ENCODE results near the gene NOD1. TPM values are rescaled to one million over a fixed set of nuclear protein-coding genes. Genes with fewer than 3 reads are reported as not detected.

The NOD1 gene
- total and polyA plus RNA-seq, 2 of the 13 experiments (the other 11 are each of a cell fraction or from before 2014, with no cell fraction given), result 1.7 to 2.9 TPM

DNA sequence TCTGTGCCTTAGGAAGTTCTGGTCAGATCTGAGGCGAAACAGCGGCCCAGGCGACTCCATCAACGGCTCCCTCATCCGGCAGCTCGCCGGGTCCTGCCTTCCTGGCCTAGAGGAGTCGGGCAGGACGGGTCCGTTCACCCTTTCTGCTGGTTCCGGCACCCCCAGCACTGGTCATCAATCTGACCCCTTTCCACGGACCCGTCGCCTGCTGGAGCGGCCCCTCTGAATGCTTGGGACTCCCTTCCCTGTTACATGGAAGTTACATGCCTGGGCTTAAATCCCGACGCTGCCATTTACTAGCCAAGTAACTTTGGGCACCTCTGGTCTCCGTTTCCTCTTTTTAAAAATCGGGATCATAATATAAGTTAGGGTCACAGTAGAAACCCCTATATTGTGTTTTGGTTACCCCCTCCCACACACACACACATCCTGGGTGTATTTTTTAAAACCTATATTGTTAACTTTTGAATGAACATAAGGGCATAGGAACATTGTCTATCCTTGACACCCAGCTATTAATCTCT lies 26.7 kb upstream of the NOD1 start (continued):
- TF ChIP-seq, protein P1, sequence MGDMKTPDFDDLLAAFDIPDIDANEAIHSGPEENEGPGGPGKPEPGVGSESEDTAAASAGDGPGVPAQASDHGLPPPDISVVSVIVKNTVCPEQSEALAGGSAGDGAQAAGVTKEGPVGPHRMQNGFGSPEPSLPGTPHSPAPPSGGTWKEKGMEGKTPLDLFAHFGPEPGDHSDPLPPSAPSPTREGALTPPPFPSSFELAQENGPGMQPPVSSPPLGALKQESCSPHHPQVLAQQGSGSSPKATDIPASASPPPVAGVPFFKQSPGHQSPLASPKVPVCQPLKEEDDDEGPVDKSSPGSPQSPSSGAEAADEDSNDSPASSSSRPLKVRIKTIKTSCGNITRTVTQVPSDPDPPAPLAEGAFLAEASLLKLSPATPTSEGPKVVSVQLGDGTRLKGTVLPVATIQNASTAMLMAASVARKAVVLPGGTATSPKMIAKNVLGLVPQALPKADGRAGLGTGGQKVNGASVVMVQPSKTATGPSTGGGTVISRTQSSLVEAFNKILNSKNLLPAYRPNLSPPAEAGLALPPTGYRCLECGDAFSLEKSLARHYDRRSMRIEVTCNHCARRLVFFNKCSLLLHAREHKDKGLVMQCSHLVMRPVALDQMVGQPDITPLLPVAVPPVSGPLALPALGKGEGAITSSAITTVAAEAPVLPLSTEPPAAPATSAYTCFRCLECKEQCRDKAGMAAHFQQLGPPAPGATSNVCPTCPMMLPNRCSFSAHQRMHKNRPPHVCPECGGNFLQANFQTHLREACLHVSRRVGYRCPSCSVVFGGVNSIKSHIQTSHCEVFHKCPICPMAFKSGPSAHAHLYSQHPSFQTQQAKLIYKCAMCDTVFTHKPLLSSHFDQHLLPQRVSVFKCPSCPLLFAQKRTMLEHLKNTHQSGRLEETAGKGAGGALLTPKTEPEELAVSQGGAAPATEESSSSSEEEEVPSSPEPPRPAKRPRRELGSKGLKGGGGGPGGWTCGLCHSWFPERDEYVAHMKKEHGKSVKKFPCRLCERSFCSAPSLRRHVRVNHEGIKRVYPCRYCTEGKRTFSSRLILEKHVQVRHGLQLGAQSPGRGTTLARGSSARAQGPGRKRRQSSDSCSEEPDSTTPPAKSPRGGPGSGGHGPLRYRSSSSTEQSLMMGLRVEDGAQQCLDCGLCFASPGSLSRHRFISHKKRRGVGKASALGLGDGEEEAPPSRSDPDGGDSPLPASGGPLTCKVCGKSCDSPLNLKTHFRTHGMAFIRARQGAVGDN (CRISPR knock-in tag; IDR thresholded peaks at IDR 0.05), result peak; percentile 31; the same call in 1 of the 2 replicates
- TF ChIP-seq ELF4 (CRISPR knock-in tag; IDR thresholded peaks at IDR 0.05; ENCODE audit: borderline replicate concordance), result 0 out of 2 replicates have a peak, but pooled peaks have one; percentile 10
- no peak for TF ChIP-seq TBP (CRISPR knock-in tag; IDR thresholded peaks at IDR 0.05)
- no peak for TF ChIP-seq ZNF234 (CRISPR knock-in tag; conservative IDR thresholded peaks at IDR 0.05)
- TF ChIP-seq MBNL3 (CRISPR knock-in tag; conservative IDR thresholded peaks at IDR 0.05), result no peak
- no peak for TF ChIP-seq PHF5A (CRISPR knock-in tag; IDR thresholded peaks at IDR 0.05; ENCODE audit: low read depth, unreplicated experiment)
- TF ChIP-seq TOE1 (CRISPR knock-in tag; IDR thresholded peaks at IDR 0.05), result 0 out of 2 replicates have a peak, but pooled peaks have one; percentile 55
- no peak for TF ChIP-seq KLF15 (CRISPR knock-in tag; IDR thresholded peaks at IDR 0.05; ENCODE audit: borderline replicate concordance)
- no peak for TF ChIP-seq BCL6 (CRISPR knock-in tag; IDR thresholded peaks at IDR 0.05)
- TF ChIP-seq BRD4 (CRISPR knock-in tag; IDR thresholded peaks at IDR 0.05), result no peak
- TF ChIP-seq, protein P2, sequence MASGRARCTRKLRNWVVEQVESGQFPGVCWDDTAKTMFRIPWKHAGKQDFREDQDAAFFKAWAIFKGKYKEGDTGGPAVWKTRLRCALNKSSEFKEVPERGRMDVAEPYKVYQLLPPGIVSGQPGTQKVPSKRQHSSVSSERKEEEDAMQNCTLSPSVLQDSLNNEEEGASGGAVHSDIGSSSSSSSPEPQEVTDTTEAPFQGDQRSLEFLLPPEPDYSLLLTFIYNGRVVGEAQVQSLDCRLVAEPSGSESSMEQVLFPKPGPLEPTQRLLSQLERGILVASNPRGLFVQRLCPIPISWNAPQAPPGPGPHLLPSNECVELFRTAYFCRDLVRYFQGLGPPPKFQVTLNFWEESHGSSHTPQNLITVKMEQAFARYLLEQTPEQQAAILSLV (CRISPR knock-in tag; IDR thresholded peaks at IDR 0.05; ENCODE audit: borderline replicate concordance), result 0 out of 2 replicates have a peak, but pooled peaks have one; percentile 7
- TF ChIP-seq, protein P3, sequence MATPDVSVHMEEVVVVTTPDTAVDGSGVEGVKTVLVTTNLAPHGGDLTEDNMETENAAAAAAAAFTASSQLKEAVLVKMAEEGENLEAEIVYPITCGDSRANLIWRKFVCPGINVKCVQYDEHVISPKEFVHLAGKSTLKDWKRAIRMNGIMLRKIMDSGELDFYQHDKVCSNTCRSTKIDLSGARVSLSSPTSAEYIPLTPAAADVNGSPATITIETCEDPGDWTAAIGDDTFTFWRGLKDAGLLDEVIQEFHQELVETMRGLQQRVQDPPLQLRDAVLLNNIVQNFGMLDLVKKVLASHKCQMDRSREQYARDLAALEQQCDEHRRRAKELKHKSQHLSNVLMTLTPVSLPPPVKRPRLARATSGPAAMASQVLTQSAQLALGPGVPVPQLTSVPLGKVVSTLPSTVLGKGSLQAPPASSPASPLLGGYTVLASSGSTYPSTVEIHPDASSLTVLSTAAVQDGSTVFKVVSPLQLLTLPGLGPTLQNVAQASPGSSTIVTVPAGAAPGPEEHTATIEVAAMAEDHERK (CRISPR knock-in tag; IDR thresholded peaks at IDR 0.05; ENCODE audit: low read depth), result no peak
- TF ChIP-seq CBX1 (IDR thresholded peaks at IDR 0.05; ENCODE audit: low read depth), result no peak
- TF ChIP-seq, protein P4, sequence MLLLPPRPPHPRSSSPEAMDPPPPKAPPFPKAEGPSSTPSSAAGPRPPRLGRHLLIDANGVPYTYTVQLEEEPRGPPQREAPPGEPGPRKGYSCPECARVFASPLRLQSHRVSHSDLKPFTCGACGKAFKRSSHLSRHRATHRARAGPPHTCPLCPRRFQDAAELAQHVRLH (CRISPR knock-in tag; IDR thresholded peaks at IDR 0.05; ENCODE audit: borderline replicate concordance, low read depth), result no peak
- TF ChIP-seq REXO4 (CRISPR knock-in tag; IDR thresholded peaks at IDR 0.05; ENCODE audit: borderline replicate concordance), result no peak
- no peak for TF ChIP-seq ZNF660 (CRISPR knock-in tag; IDR thresholded peaks at IDR 0.05; ENCODE audit: borderline replicate concordance, low read depth)
- TF ChIP-seq, protein P5, sequence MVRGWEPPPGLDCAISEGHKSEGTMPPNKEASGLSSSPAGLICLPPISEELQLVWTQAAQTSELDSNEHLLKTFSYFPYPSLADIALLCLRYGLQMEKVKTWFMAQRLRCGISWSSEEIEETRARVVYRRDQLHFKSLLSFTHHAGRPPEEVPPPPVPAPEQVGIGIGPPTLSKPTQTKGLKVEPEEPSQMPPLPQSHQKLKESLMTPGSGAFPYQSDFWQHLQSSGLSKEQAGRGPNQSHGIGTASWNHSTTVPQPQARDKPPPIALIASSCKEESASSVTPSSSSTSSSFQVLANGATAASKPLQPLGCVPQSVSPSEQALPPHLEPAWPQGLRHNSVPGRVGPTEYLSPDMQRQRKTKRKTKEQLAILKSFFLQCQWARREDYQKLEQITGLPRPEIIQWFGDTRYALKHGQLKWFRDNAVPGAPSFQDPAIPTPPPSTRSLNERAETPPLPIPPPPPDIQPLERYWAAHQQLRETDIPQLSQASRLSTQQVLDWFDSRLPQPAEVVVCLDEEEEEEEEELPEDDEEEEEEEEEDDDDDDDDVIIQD (CRISPR knock-in tag; IDR thresholded peaks at IDR 0.05; ENCODE audit: low read depth), result no peak
- TF ChIP-seq ZBTB21 (CRISPR knock-in tag; IDR thresholded peaks at IDR 0.05), result no peak
- TF ChIP-seq KDM5B (CRISPR knock-in tag; IDR thresholded peaks at IDR 0.05; ENCODE audit: borderline replicate concordance), result 0 out of 2 replicates have a peak, but pooled peaks have one; percentile 14
- TF ChIP-seq, protein P6, sequence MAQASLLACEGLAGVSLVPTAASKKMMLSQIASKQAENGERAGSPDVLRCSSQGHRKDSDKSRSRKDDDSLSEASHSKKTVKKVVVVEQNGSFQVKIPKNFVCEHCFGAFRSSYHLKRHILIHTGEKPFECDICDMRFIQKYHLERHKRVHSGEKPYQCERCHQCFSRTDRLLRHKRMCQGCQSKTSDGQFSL (CRISPR knock-in tag; IDR thresholded peaks at IDR 0.05), result 0 out of 2 replicates have a peak, but pooled peaks have one; percentile 19
- TF ChIP-seq SOX5 (CRISPR knock-in tag; IDR thresholded peaks at IDR 0.05; ENCODE audit: borderline replicate concordance), result no peak
- TF ChIP-seq HOXA9 (CRISPR knock-in tag; IDR thresholded peaks at IDR 0.05; ENCODE audit: borderline replicate concordance), result no peak

All from HepG2 (cell line).